IgD-negative memory B cell (primary cell): ENCODE results near the gene KRT4. TPM values are rescaled to one million over a fixed set of nuclear protein-coding genes. Genes with fewer than 3 reads are reported as not detected.
A peak's percentile ranks its signal among the peaks of the same experiment; 100 is the strongest.

Source experiments
- H3K27ac Mint-ChIP-seq, 3 donors: one replicate each; pipeline ENCODE4 v1.8.0; 2020 to 2022; ENCODE audit warnings: mild to moderate bottlenecking in 3 of 3, mixed read lengths in 3 of 3, moderate library complexity in 1 of 3
- H3K27me3 Mint-ChIP-seq: one replicate; pipeline ENCODE4 v1.8.0; 2021; ENCODE audit warnings: mixed read lengths
- H3K36me3 Mint-ChIP-seq: one replicate; pipeline ENCODE4 v1.8.0; 2020; ENCODE audit warnings: mild to moderate bottlenecking, mixed read lengths
- H3K4me1 Mint-ChIP-seq, 3 donors: one replicate each; pipeline ENCODE4 v1.8.0; 2020 to 2022; ENCODE audit warnings: mixed read lengths in 3 of 3, mild to moderate bottlenecking in 1 of 3
- H3K4me3 Mint-ChIP-seq, 4 donors: one replicate each; pipeline ENCODE4 v1.8.0; 2020 to 2022; ENCODE audit warnings: mild to moderate bottlenecking in 4 of 4, mixed read lengths in 4 of 4, moderate library complexity in 3 of 4
- H3K9me3 Mint-ChIP-seq, 3 donors: one replicate each; pipeline ENCODE4 v1.8.0; 2020 to 2021; ENCODE audit warnings: mixed read lengths in 3 of 3, mild to moderate bottlenecking in 1 of 3
- polyA plus RNA-seq: library from polyadenylated mRNA; unstranded; fragments of 300-500 nt; fragmentation: Illumina TruSeq; gene quantifications from one replicate; pipeline ENCODE4 v1.2.3, GENCODE V29; 2021

KRT4 gene
- polyA plus RNA-seq, 1 donor from 2014 or later: not detected

- no peak overlapping the region for H3K4me3 Mint-ChIP-seq
- no peak overlapping the region for H3K27ac Mint-ChIP-seq
These were observed 30.5 kb upstream of the KRT4 start for GRCh38 chr12:52844386-52844785.

GRCh38 chr12:52839436-52840105 lies 25.7 kb upstream of the KRT4 start:
- Mint-ChIP-seq H3K27me3 (peaks cover 20% of the 10 kb centered on the region), H3K9me3 (peaks cover 0 to 3% (median 0%) of the 10 kb centered on the region in 3 donors), H3K4me3 (no peak overlapping the region), H3K36me3 (no peaks in the 10 kb centered on the region), H3K27ac (no peak overlapping the region), H3K4me1 (peaks cover 0 to 2% (median 0%) of the 10 kb centered on the region in 3 donors)

More at GRCh38 chr12:52844386-52844785, 30.5 kb upstream of the KRT4 start:
- H3K36me3 Mint-ChIP-seq: peaks cover 2% of the 10 kb centered on the region
- H3K27me3 Mint-ChIP-seq: peaks cover 16% of the 10 kb centered on the region
- H3K4me1 Mint-ChIP-seq: peaks cover 0 to 2% (median 0%) of the 10 kb centered on the region in 3 donors
- peaks cover 0 to 3% (median 0%) of the 10 kb centered on the region in 3 donors for H3K9me3 Mint-ChIP-seq

- no peaks in the 10 kb centered on the region for H3K36me3 Mint-ChIP-seq
- no peak overlapping the region for H3K27ac Mint-ChIP-seq
- no peak overlapping the region for H3K4me3 Mint-ChIP-seq
- H3K27me3 Mint-ChIP-seq: peaks cover 20% of the 10 kb centered on the region
- peaks cover 0 to 2% (median 0%) of the 10 kb centered on the region in 3 donors for H3K4me1 Mint-ChIP-seq
- peaks cover 0 to 3% (median 0%) of the 10 kb centered on the region in 3 donors for H3K9me3 Mint-ChIP-seq
These were observed 24.9 kb upstream of the KRT4 start for GRCh38 chr12:52838609-52839435.

GRCh38 chr12:52837781-52838608 lies 24.1 kb upstream of the KRT4 start:
- peaks cover 0 to 3% (median 0%) of the 10 kb centered on the region in 3 donors for H3K9me3 Mint-ChIP-seq
- peaks cover 20% of the 10 kb centered on the region for H3K27me3 Mint-ChIP-seq
- H3K4me1 Mint-ChIP-seq: peaks cover 0 to 2% (median 0%) of the 10 kb centered on the region in 3 donors
- peak overlapping the region in 1 of 3 donors; percentile 45 for H3K27ac Mint-ChIP-seq
- no peak overlapping the region for H3K4me3 Mint-ChIP-seq
- H3K36me3 Mint-ChIP-seq: no peaks in the 10 kb centered on the region

- Mint-ChIP-seq H3K4me3 (no peak overlapping the region), H3K36me3 (no peaks in the 10 kb centered on the region), H3K27me3 (peaks cover 19% of the 10 kb centered on the region), H3K4me1 (peaks cover 0 to 2% (median 0%) of the 10 kb centered on the region in 3 donors), H3K27ac (no peak overlapping the region), H3K9me3 (peaks cover 0 to 3% (median 0%) of the 10 kb centered on the region in 3 donors)
These were observed 23.5 kb upstream of the KRT4 start for GRCh38 chr12:52837413-52837741.

GRCh38 chr12:52836491-52837412 lies 22.8 kb upstream of the KRT4 start:
- peak overlapping the region in 1 of 3 donors; percentile 74 for H3K27ac Mint-ChIP-seq
- peaks cover 15% of the 10 kb centered on the region for H3K27me3 Mint-ChIP-seq
- no peak overlapping the region for H3K4me3 Mint-ChIP-seq
- H3K9me3 Mint-ChIP-seq: peaks cover 0 to 3% (median 0%) of the 10 kb centered on the region in 3 donors
- H3K4me1 Mint-ChIP-seq: peaks cover 0 to 2% (median 0%) of the 10 kb centered on the region in 3 donors
- no peaks in the 10 kb centered on the region for H3K36me3 Mint-ChIP-seq

- Mint-ChIP-seq H3K9me3 (peaks cover 0 to 3% (median 0%) of the 10 kb centered on the region in 3 donors), H3K27ac (no peak overlapping the region), H3K4me1 (peaks cover 0 to 2% (median 0%) of the 10 kb centered on the region in 3 donors), H3K4me3 (no peak overlapping the region), H3K36me3 (no peaks in the 10 kb centered on the region), H3K27me3 (peaks cover 15% of the 10 kb centered on the region)
These were observed 22.1 kb upstream of the KRT4 start for GRCh38 chr12:52836042-52836466.

- Mint-ChIP-seq H3K4me3 (no peak overlapping the region), H3K36me3 (no peaks in the 10 kb centered on the region), H3K27me3 (peaks cover 13% of the 10 kb centered on the region), H3K4me1 (peaks cover 0 to 2% (median 0%) of the 10 kb centered on the region in 3 donors), H3K9me3 (peaks cover 0 to 3% (median 0%) of the 10 kb centered on the region in 3 donors), H3K27ac (no peak overlapping the region)
These were observed 21.5 kb upstream of the KRT4 start for GRCh38 chr12:52835271-52836041.

- Mint-ChIP-seq H3K4me1 (peaks cover 0 to 2% (median 0%) of the 10 kb centered on the region in 3 donors), H3K9me3 (no peaks in the 10 kb centered on the region), H3K27me3 (peaks cover 12% of the 10 kb centered on the region), H3K36me3 (no peaks in the 10 kb centered on the region), H3K4me3 (no peak overlapping the region), H3K27ac (no peak overlapping the region)
These were observed 20.7 kb upstream of the KRT4 start for GRCh38 chr12:52834727-52835001.

- H3K36me3 Mint-ChIP-seq: no peaks in the 10 kb centered on the region
- H3K27ac Mint-ChIP-seq: no peak within 1 kb of the TSS
- H3K4me3 Mint-ChIP-seq: no peak within 1 kb of the TSS
- H3K27me3 Mint-ChIP-seq: peaks cover 11% of the 10 kb centered on the region
- H3K4me1 Mint-ChIP-seq: no peaks in the 10 kb centered on the region
- H3K9me3 Mint-ChIP-seq: no peaks in the 10 kb centered on the region
These were observed 20.2 kb upstream of the KRT4 start, which contains the start of gene KRT79 for GRCh38 chr12:52833922-52834726. Gene KRT79 (minus strand): TSS chr12:52834311. CDS start chr12:52834260, 51 bp downstream.

- no peaks in the 10 kb centered on the region for H3K36me3 Mint-ChIP-seq
- no peak overlapping the region for H3K27ac Mint-ChIP-seq
- H3K9me3 Mint-ChIP-seq: no peaks in the 10 kb centered on the region
- no peak overlapping the region for H3K4me3 Mint-ChIP-seq
- peaks cover 11% of the 10 kb centered on the region for H3K27me3 Mint-ChIP-seq
- no peaks in the 10 kb centered on the region for H3K4me1 Mint-ChIP-seq
These were observed 19.3 kb upstream of the KRT4 start for GRCh38 chr12:52832985-52833905.

- no peaks in the 10 kb centered on the region for H3K4me1 Mint-ChIP-seq
- no peaks in the 10 kb centered on the region for H3K36me3 Mint-ChIP-seq
- no peak overlapping the region for H3K27ac Mint-ChIP-seq
- H3K4me3 Mint-ChIP-seq: no peak overlapping the region
- peaks cover 11% of the 10 kb centered on the region for H3K27me3 Mint-ChIP-seq
- no peaks in the 10 kb centered on the region for H3K9me3 Mint-ChIP-seq
These were observed 18.5 kb upstream of the KRT4 start for GRCh38 chr12:52832451-52832850.
